Esophagus muscularis mucosa (tissue), 3 donors: ENCODE data around the gene TIMM21.

Experiments
- POLR2A ChIP-seq: fragments of 450-650 bp; IDR thresholded peaks from one replicate; pipeline ENCODE4 v1.6.1; 2017; ENCODE audit warnings: antibody characterized with exemption, moderate library complexity, mild to moderate bottlenecking, low read depth
- POLR2AphosphoS5 ChIP-seq, 2 donors: sonication (generic); formaldehyde crosslinking; IDR thresholded peaks; one replicate each; pipeline ENCODE4 v1.6.1; 2017; ENCODE audit warnings: antibody characterized with exemption in 2 of 2
- TF ChIP-seq, protein P1 (sequence below), 3 experiments: fragments of 200-600 bp in 2 of 3; fragments of 450-650 bp in 1 of 3; sonication (generic) in 2 of 3; IDR thresholded peaks; one replicate each; pipeline ENCODE4 v1.5.1; 2017 to 2019; ENCODE audit warnings: antibody characterized with exemption in 3 of 3, mild to moderate bottlenecking in 2 of 3, moderate library complexity in 1 of 3

DNA sequence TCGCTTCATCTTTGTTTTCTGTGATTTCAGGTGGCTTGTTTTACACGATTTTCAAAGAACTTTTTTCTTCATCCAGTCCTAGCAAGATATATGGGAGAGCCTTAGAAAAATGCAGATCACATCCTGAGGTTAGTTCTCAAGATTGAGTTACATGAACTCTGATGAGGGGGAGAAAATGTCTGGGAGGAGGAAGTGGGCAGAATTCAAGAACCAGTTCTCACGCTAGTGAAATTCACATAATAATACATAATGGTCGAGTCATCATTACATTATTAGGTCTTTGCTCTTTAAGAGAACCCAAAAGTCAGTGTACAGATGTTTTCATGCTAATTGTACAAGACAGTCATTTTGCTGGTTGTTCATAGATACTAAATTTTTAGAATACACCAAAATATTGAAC is 7.0 kb downstream of the TIMM21 start:
- TF ChIP-seq POLR2A = no peak
- TF ChIP-seq POLR2AphosphoS5 (IDR thresholded peaks at IDR 0.05) = no peak
- TF ChIP-seq, protein P1, sequence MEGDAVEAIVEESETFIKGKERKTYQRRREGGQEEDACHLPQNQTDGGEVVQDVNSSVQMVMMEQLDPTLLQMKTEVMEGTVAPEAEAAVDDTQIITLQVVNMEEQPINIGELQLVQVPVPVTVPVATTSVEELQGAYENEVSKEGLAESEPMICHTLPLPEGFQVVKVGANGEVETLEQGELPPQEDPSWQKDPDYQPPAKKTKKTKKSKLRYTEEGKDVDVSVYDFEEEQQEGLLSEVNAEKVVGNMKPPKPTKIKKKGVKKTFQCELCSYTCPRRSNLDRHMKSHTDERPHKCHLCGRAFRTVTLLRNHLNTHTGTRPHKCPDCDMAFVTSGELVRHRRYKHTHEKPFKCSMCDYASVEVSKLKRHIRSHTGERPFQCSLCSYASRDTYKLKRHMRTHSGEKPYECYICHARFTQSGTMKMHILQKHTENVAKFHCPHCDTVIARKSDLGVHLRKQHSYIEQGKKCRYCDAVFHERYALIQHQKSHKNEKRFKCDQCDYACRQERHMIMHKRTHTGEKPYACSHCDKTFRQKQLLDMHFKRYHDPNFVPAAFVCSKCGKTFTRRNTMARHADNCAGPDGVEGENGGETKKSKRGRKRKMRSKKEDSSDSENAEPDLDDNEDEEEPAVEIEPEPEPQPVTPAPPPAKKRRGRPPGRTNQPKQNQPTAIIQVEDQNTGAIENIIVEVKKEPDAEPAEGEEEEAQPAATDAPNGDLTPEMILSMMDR (IDR thresholded peaks at IDR 0.05) = no peak
